ENCODE data around the gene TTLL3. TPM values are rescaled to one million over a fixed set of nuclear protein-coding genes. Genes with fewer than 3 reads are reported as not detected.

The TTLL3 gene
- total RNA-seq, 2 donors from 2014 or later: 40.7 to 69.0 TPM

- no peak for DNase-seq (ENCODE audit: low spot score)
- H3K27ac ChIP-seq: no peak overlapping the region
- no peaks in the 10 kb centered on the region for H3K4me1 ChIP-seq (replicated peaks)
- intact Hi-C loops (cut with DNase I): no loop called here
- WGBS: 77% methylated on average over 20 of the region's 20 CpGs
- TF ChIP-seq, protein P1, sequence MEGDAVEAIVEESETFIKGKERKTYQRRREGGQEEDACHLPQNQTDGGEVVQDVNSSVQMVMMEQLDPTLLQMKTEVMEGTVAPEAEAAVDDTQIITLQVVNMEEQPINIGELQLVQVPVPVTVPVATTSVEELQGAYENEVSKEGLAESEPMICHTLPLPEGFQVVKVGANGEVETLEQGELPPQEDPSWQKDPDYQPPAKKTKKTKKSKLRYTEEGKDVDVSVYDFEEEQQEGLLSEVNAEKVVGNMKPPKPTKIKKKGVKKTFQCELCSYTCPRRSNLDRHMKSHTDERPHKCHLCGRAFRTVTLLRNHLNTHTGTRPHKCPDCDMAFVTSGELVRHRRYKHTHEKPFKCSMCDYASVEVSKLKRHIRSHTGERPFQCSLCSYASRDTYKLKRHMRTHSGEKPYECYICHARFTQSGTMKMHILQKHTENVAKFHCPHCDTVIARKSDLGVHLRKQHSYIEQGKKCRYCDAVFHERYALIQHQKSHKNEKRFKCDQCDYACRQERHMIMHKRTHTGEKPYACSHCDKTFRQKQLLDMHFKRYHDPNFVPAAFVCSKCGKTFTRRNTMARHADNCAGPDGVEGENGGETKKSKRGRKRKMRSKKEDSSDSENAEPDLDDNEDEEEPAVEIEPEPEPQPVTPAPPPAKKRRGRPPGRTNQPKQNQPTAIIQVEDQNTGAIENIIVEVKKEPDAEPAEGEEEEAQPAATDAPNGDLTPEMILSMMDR (IDR thresholded peaks at IDR 0.05): peak in 2 of 4 experiments; percentile 14 to 21
- no peak for TF ChIP-seq POLR2A (IDR thresholded peaks at IDR 0.05)
- no peak for TF ChIP-seq POLR2AphosphoS5 (IDR thresholded peaks at IDR 0.05)
- H3K4me3 ChIP-seq: no peak overlapping the region
- no peaks in the 10 kb centered on the region for H3K27me3 ChIP-seq (replicated peaks; ENCODE audit: insufficient read depth)
- H3K9me3 ChIP-seq: no peaks in the 10 kb centered on the region
- no peaks in the 10 kb centered on the region for H3K36me3 ChIP-seq
Measured at GRCh38 chr3:9826815-9827573, 16.9 kb downstream of the TTLL3 start.

DNA sequence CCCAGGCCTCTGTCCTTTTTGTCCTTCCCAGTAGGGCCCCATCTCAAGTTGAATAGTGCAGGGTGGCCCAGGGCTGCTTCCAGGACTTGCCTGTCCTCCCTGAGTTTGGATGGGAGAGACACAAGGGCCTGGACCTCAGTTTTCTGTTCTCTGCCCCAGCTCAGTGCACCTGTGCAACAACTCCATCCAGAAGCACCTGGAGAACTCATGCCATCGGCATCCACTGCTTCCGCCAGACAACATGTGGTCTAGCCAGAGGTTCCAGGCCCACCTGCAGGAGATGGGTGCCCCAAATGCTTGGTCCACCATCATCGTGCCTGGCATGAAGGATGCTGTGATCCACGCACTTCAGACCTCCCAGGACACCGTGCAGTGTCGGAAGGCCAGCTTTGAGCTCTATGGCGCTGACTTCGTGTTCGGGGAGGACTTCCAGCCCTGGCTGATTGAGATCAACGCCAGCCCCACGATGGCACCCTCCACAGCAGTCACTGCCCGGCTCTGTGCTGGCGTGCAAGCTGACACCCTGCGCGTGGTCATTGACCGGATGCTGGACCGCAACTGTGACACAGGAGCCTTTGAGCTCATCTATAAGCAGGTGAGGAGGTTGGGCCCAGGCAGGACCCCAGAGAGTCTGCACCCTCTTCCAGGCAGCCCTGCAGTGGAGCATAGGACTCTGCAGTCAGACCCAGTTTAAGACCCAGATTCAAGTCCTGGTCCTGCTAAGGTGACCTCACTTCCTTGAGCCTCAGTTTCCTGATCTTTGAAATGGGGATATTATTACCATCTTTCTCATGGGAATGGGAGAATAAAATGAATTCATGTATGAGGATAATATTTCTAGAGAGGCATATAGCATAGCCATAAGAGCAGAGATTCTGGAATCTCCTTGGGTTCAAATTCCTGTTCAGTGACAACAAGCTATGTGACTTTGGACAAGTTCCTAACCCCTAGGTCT lies 19.0 kb downstream of the TTLL3 start:
- Histone ChIP-seq H3K27me3 (replicated peaks; ENCODE audit: insufficient read depth) (no peaks in the 10 kb centered on the region), H3K9me3 (no peaks in the 10 kb centered on the region), H3K4me3 (no peak overlapping the region), H3K4me1 (replicated peaks) (no peaks in the 10 kb centered on the region), H3K36me3 (no peaks in the 10 kb centered on the region), H3K27ac (no peak overlapping the region)
- TF ChIP-seq, protein P1 (IDR thresholded peaks at IDR 0.05): no peak
- TF ChIP-seq POLR2A (IDR thresholded peaks at IDR 0.05) (no peak), POLR2AphosphoS5 (IDR thresholded peaks at IDR 0.05) (no peak)
- intact Hi-C loops (cut with DNase I): no loop called here
- DNase-seq (ENCODE audit: low spot score): no peak
- WGBS: 94% methylated on average over 17 of the region's 17 CpGs

- no peak for DNase-seq (ENCODE audit: low spot score)
- Histone ChIP-seq H3K36me3 (no peaks in the 10 kb centered on the region), H3K27me3 (replicated peaks; ENCODE audit: insufficient read depth) (no peaks in the 10 kb centered on the region), H3K4me3 (no peak overlapping the region), H3K27ac (no peak overlapping the region), H3K4me1 (replicated peaks) (no peaks in the 10 kb centered on the region), H3K9me3 (no peaks in the 10 kb centered on the region)
- TF ChIP-seq POLR2A (IDR thresholded peaks at IDR 0.05) (no peak), POLR2AphosphoS5 (IDR thresholded peaks at IDR 0.05) (no peak)
- TF ChIP-seq, protein P1 (IDR thresholded peaks at IDR 0.05): no peak
- WGBS: 95% methylated on average over 3 of the region's 3 CpGs
- intact Hi-C loops (cut with DNase I): no loop called here
Measured at GRCh38 chr3:9831253-9831652, 21.2 kb downstream of the TTLL3 start.

- H3K4me3 ChIP-seq: no peak overlapping the region
- no peaks in the 10 kb centered on the region for H3K9me3 ChIP-seq
- 93% methylated on average over 9 of the region's 9 CpGs for WGBS
- no peaks in the 10 kb centered on the region for H3K36me3 ChIP-seq
- H3K27ac ChIP-seq: no peak overlapping the region
- TF ChIP-seq POLR2A (IDR thresholded peaks at IDR 0.05): no peak
- TF ChIP-seq, protein P1 (IDR thresholded peaks at IDR 0.05): no peak
- TF ChIP-seq POLR2AphosphoS5 (IDR thresholded peaks at IDR 0.05): no peak
- no peak for DNase-seq (ENCODE audit: low spot score)
- H3K27me3 ChIP-seq (replicated peaks; ENCODE audit: insufficient read depth): no peaks in the 10 kb centered on the region
- intact Hi-C loops (cut with DNase I): no loop called here
- H3K4me1 ChIP-seq (replicated peaks): no peaks in the 10 kb centered on the region
Measured at GRCh38 chr3:9833078-9833477, 23.0 kb downstream of the TTLL3 start.
